ENCODE measurements around the gene FADS6. TPM values are rescaled to one million over a fixed set of nuclear protein-coding genes. Genes with fewer than 3 reads are reported as not detected.

Gene FADS6
- total RNA-seq, 1 experiment from 2014 or later, result not detected

GRCh38 chr17:74862919-74863318 lies 30.5 kb downstream of the FADS6 start:
- TF ChIP-seq, protein P1, sequence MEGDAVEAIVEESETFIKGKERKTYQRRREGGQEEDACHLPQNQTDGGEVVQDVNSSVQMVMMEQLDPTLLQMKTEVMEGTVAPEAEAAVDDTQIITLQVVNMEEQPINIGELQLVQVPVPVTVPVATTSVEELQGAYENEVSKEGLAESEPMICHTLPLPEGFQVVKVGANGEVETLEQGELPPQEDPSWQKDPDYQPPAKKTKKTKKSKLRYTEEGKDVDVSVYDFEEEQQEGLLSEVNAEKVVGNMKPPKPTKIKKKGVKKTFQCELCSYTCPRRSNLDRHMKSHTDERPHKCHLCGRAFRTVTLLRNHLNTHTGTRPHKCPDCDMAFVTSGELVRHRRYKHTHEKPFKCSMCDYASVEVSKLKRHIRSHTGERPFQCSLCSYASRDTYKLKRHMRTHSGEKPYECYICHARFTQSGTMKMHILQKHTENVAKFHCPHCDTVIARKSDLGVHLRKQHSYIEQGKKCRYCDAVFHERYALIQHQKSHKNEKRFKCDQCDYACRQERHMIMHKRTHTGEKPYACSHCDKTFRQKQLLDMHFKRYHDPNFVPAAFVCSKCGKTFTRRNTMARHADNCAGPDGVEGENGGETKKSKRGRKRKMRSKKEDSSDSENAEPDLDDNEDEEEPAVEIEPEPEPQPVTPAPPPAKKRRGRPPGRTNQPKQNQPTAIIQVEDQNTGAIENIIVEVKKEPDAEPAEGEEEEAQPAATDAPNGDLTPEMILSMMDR (IDR thresholded peaks at IDR 0.05), result no peak
- TF ChIP-seq POLR2AphosphoS5 (IDR thresholded peaks at IDR 0.05; ENCODE audit: low read depth, low read length), result no peak
- TF ChIP-seq TCF7L2 (IDR thresholded peaks at IDR 0.05; ENCODE audit: low read depth, low read length), result no peak
- no peak for TF ChIP-seq SIN3A (IDR thresholded peaks at IDR 0.05; ENCODE audit: borderline replicate concordance, insufficient read depth, low read depth, low read length)
- TF ChIP-seq REST (IDR thresholded peaks at IDR 0.05; ENCODE audit: insufficient read depth in 1 of 2, low read depth in 2 of 2, low read length in 1 of 2), result no peak
- ATAC-seq, result no peak
- Histone ChIP-seq H3K36me3 (ENCODE audit: control insufficient read depth, insufficient read depth, low read length) (0 out of 2 replicates have a peak, but pooled peaks cover 4% of the 10 kb centered on the region), H3K9me3 (ENCODE audit: control insufficient read depth, insufficient read depth, low read depth, low read length) (no peaks in the 10 kb centered on the region), H3K4me1 (ENCODE audit: control insufficient read depth, insufficient read depth, low read length) (peaks cover 21% of the 10 kb centered on the region), H3K4me3 (ENCODE audit: low read depth in 2 of 2, low read length in 2 of 2) (no peak overlapping the region), H3K27ac (ENCODE audit: low read length) (no peak overlapping the region), H3K27me3 (ENCODE audit: control insufficient read depth, insufficient read depth, low read length) (peaks cover 17% of the 10 kb centered on the region)
- in situ Hi-C loops (cut with HindIII; ENCODE audit: low pct_unique_long_range_greater_than_20kb, low sequenced_read_pairs), result no loop called here
- DNase-seq (ENCODE audit: low read depth, low spot score), result no peak
- POLR2A ChIA-PET, result interaction anchor here (1.5 kb wide), 1 partner anchor 10 kb away, joined by 4 read pairs; no protein-coding TSS in a partner anchor
- CTCF ChIA-PET, result interaction anchor here (0.6 to 2.5 kb wide), 7 partner anchors 10 to 333 kb away, joined by 3 to 24 read pairs (median 4); no protein-coding TSS in a partner anchor
- intact Hi-C loops (cut with micrococcal nuclease; ENCODE audit: unreplicated experiment), result loop anchor here (1.0 to 5.0 kb wide), 2 partner anchors 72 to 121 kb away; no protein-coding TSS in a partner anchor
- no TSS peak for BruUV-seq (replicated peaks)

GRCh38 chr17:74862108-74862901 lies 31.1 kb downstream of the FADS6 start:
- no peak for TF ChIP-seq TCF7L2 (IDR thresholded peaks at IDR 0.05; ENCODE audit: low read depth, low read length)
- TF ChIP-seq, protein P1 (IDR thresholded peaks at IDR 0.05), result peak; percentile 92
- Histone ChIP-seq H3K9me3 (ENCODE audit: control insufficient read depth, insufficient read depth, low read depth, low read length) (no peaks in the 10 kb centered on the region), H3K4me3 (ENCODE audit: low read depth in 2 of 2, low read length in 2 of 2) (peak overlapping the region in 1 of 2 experiments; percentile 29; a peak in 2 of 4 replicates), H3K27me3 (ENCODE audit: control insufficient read depth, insufficient read depth, low read length) (peaks cover 21% of the 10 kb centered on the region), H3K27ac (ENCODE audit: low read length) (no peak overlapping the region), H3K4me1 (ENCODE audit: control insufficient read depth, insufficient read depth, low read length) (peaks cover 21% of the 10 kb centered on the region), H3K36me3 (ENCODE audit: control insufficient read depth, insufficient read depth, low read length) (0 out of 2 replicates have a peak, but pooled peaks cover 4% of the 10 kb centered on the region)
- in situ Hi-C loops (cut with HindIII; ENCODE audit: low pct_unique_long_range_greater_than_20kb, low sequenced_read_pairs), result no loop called here
- BruUV-seq (replicated peaks), result no TSS peak
- DNase-seq (ENCODE audit: low read depth, low spot score), result no peak
- CTCF ChIA-PET, result interaction anchor here (0.6 to 2.5 kb wide), 11 partner anchors 10 to 332 kb away, joined by 3 to 24 read pairs (median 3); partner anchors contain the start of gene HID1
- ATAC-seq, result peak; percentile 62
- POLR2A ChIA-PET, result interaction anchor here (0.7 to 1.5 kb wide), 2 partner anchors 11 to 19 kb away, joined by 4 to 5 read pairs; no protein-coding TSS in a partner anchor
- intact Hi-C loops (cut with micrococcal nuclease; ENCODE audit: unreplicated experiment), result loop anchor here (1.0 to 5.0 kb wide), 2 partner anchors 71 to 120 kb away; no protein-coding TSS in a partner anchor

Measured in Panc1 (cell line).